Right kidney (tissue), 1 donor: ENCODE measurements around the gene ADAMTS18.

ENCODE experiments used
- DNase-seq: peaks from one replicate; pipeline ENCODE4 v3.0.0-alpha.2; 2016

ADAMTS18 gene

GRCh38 chr16:77328274-77328673 lies 106.6 kb downstream of the ADAMTS18 start:
- DNase-seq: no peak

- DNase-seq: no peak
These were observed 107.1 kb downstream of the ADAMTS18 start for GRCh38 chr16:77327717-77328116.

GRCh38 chr16:77324729-77325128 lies 110.1 kb downstream of the ADAMTS18 start:
- no peak for DNase-seq

- DNase-seq: no peak
These were observed 111.1 kb downstream of the ADAMTS18 start for GRCh38 chr16:77323695-77324094.

GRCh38 chr16:77322757-77323156 lies 112.1 kb downstream of the ADAMTS18 start:
- no peak for DNase-seq

- DNase-seq: no peak
These were observed 117.8 kb downstream of the ADAMTS18 start for GRCh38 chr16:77317059-77317458.

GRCh38 chr16:77310877-77311276 lies 124.0 kb downstream of the ADAMTS18 start:
- DNase-seq: no peak

GRCh38 chr16:77308163-77308561 lies 126.7 kb downstream of the ADAMTS18 start:
- no peak for DNase-seq

- no peak for DNase-seq
These were observed 127.2 kb downstream of the ADAMTS18 start for GRCh38 chr16:77307426-77308162.

- no peak for DNase-seq
These were observed 128.8 kb downstream of the ADAMTS18 start for GRCh38 chr16:77306075-77306474.

- DNase-seq: no peak
These were observed 130.0 kb downstream of the ADAMTS18 start for GRCh38 chr16:77304877-77305276.

- DNase-seq: no peak
These were observed 130.7 kb downstream of the ADAMTS18 start for GRCh38 chr16:77304134-77304533.

- DNase-seq: no peak
These were observed 132.2 kb downstream of the ADAMTS18 start for GRCh38 chr16:77302674-77303073.

GRCh38 chr16:77302249-77302648 lies 132.6 kb downstream of the ADAMTS18 start:
- DNase-seq: no peak

GRCh38 chr16:77300256-77300655 lies 134.6 kb downstream of the ADAMTS18 start:
- DNase-seq: no peak

- no peak for DNase-seq
These were observed 135.4 kb downstream of the ADAMTS18 start for GRCh38 chr16:77299395-77299794.

- DNase-seq: peak; percentile 12
These were observed 136.1 kb downstream of the ADAMTS18 start for GRCh38 chr16:77298418-77299360.

GRCh38 chr16:77297996-77298395 lies 136.8 kb downstream of the ADAMTS18 start:
- no peak for DNase-seq

GRCh38 chr16:77295896-77296295 lies 138.9 kb downstream of the ADAMTS18 start:
- no peak for DNase-seq

- no peak for DNase-seq
These were observed 144.3 kb downstream of the ADAMTS18 start for GRCh38 chr16:77290451-77291115.

- DNase-seq: peak; percentile 4
These were observed 145.5 kb downstream of the ADAMTS18 start for GRCh38 chr16:77289331-77289809.

GRCh38 chr16:77288222-77288621 lies 146.6 kb downstream of the ADAMTS18 start:
- no peak for DNase-seq

- DNase-seq: no peak
These were observed 149.2 kb downstream of the ADAMTS18 start for GRCh38 chr16:77285676-77286075.
